Smooth muscle cell (in vitro differentiated cells): ENCODE measurements around the gene SIGLEC1. TPM values are rescaled to one million over a fixed set of nuclear protein-coding genes. Genes with fewer than 3 reads are reported as not detected.

Experiments used
- DNase-seq: peaks from one replicate; lab custom pipeline; 2025; ENCODE audit not compliant: unreplicated experiment; lab: John Stamatoyannopoulos, UW
- H2AFZ ChIP-seq: fragments of 200-600 bp; sonication (generic); 2 replicates; pipeline ENCODE4 v1.6.0; 2016; ENCODE audit warnings: antibody characterized with exemption, low read depth, mild to moderate bottlenecking
- H3F3A ChIP-seq: fragments of 200-600 bp; sonication (generic); 2 replicates; pipeline ENCODE4 v1.6.0; 2017; ENCODE audit warnings: antibody characterized with exemption, low read depth
- H3K27ac ChIP-seq: fragments of 200-600 bp; sonication (generic); 2 replicates; pipeline ENCODE4 v1.5.1; 2016; ENCODE audit warnings: low read depth, mild to moderate bottlenecking
- H3K27me3 ChIP-seq: fragments of 200-600 bp; sonication (generic); 2 replicates; pipeline ENCODE4 v1.6.1; 2016; ENCODE audit warnings: low read depth, mild to moderate bottlenecking
- H3K36me3 ChIP-seq: fragments of 200-600 bp; sonication (generic); 2 replicates; pipeline ENCODE4 v1.5.1; 2016; ENCODE audit warnings: low read depth
- H3K4me1 ChIP-seq: fragments of 200-600 bp; sonication (generic); 2 replicates; pipeline ENCODE4 v1.5.1; 2016; ENCODE audit warnings: low read depth
- H3K4me2 ChIP-seq: fragments of 200-600 bp; sonication (generic); 2 replicates; pipeline ENCODE4 v1.6.0; 2016; ENCODE audit warnings: mild to moderate bottlenecking
- H3K4me3 ChIP-seq: fragments of 200-600 bp; sonication (generic); 2 replicates; pipeline ENCODE4 v1.5.1; 2016; ENCODE audit warnings: mild to moderate bottlenecking
- H3K79me2 ChIP-seq: fragments of 200-600 bp; sonication (generic); 2 replicates; pipeline ENCODE4 v1.6.0; 2016; ENCODE audit warnings: low read depth, mild to moderate bottlenecking
- H3K9ac ChIP-seq: fragments of 200-600 bp; sonication (generic); 2 replicates; pipeline ENCODE4 v1.6.0; 2016; ENCODE audit warnings: low read depth
- H3K9me3 ChIP-seq: fragments of 200-600 bp; sonication (generic); replicated peaks from 2 replicates; pipeline ENCODE4 v1.5.1; 2016; ENCODE audit warnings: low read depth
- H4K20me1 ChIP-seq: fragments of 200-600 bp; sonication (generic); 2 replicates; pipeline ENCODE4 v1.6.0; 2016; ENCODE audit warnings: low read depth
- WGBS: methylation state at CpG from one replicate; pipeline ENCODE4 v1.1.7; 2016; ENCODE audit warnings: low lambda C conversion rate; 5-methylcytosine and 5-hydroxymethylcytosine counted together
- polyA plus RNA-seq: library from polyadenylated mRNA; unstranded; fragments of >200 nt; fragmentation: Nextera tagmentation; extraction: Ambion mirVana; gene quantifications from 2 replicates; pipeline ENCODE4 v1.2.1, GENCODE V29; 2016
- total RNA-seq: library from RNA; depleted of rRNA; stranded (reverse); fragments of >200 nt; gene quantifications from 2 replicates; pipeline ENCODE4 v1.2.3, GENCODE V29; 2014
- TF ChIP-seq, protein P1 (sequence below): fragments of 200-600 bp; sonication (generic); IDR thresholded peaks from 2 replicates; pipeline ENCODE4 v1.5.1; 2017; ENCODE audit warnings: borderline replicate concordance, mild to moderate bottlenecking, antibody characterized with exemption; ENCODE audit not compliant: insufficient read depth, poor library complexity, severe bottlenecking

The SIGLEC1 gene
- total and polyA plus RNA-seq, 2 experiments from 2014 or later, result not detected

DNA sequence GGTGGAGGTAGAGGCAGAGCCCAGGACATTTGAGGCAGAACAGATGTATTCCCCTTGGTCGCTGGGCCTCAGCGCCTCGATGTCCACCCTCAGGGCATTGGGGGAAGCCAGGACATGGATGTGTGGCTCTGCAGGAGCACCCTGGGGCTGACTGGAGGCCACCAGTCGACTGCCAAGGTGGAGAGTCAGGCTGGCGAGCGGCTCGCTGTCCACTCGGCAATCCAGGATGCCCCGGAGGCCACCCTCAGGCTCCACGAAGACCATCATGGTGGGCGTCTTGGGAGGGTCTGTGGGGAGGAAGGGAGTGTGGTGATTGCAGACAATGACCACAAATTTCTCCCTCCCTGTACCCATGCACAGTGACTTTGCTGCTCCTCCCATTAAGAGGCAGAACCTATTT lies 22.4 kb downstream of the SIGLEC1 start:
- Histone ChIP-seq H3K36me3 (no peaks in the 10 kb centered on the region), H4K20me1 (no peaks in the 10 kb centered on the region), H3K4me3 (no peak overlapping the region), H3F3A (no peaks in the 10 kb centered on the region), H3K27me3 (no peaks in the 10 kb centered on the region), H3K9me3 (no peaks in the 10 kb centered on the region), H2AFZ (no peak overlapping the region), H3K9ac (no peak overlapping the region), H3K27ac (no peak overlapping the region), H3K4me2 (no peak overlapping the region), H3K79me2 (no peaks in the 10 kb centered on the region), H3K4me1 (no peaks in the 10 kb centered on the region)
- TF ChIP-seq, protein P1, sequence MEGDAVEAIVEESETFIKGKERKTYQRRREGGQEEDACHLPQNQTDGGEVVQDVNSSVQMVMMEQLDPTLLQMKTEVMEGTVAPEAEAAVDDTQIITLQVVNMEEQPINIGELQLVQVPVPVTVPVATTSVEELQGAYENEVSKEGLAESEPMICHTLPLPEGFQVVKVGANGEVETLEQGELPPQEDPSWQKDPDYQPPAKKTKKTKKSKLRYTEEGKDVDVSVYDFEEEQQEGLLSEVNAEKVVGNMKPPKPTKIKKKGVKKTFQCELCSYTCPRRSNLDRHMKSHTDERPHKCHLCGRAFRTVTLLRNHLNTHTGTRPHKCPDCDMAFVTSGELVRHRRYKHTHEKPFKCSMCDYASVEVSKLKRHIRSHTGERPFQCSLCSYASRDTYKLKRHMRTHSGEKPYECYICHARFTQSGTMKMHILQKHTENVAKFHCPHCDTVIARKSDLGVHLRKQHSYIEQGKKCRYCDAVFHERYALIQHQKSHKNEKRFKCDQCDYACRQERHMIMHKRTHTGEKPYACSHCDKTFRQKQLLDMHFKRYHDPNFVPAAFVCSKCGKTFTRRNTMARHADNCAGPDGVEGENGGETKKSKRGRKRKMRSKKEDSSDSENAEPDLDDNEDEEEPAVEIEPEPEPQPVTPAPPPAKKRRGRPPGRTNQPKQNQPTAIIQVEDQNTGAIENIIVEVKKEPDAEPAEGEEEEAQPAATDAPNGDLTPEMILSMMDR, result no peak
- DNase-seq, result no peak
- whole genome bisulfite sequencing, result 91% methylated on average over 11 of the region's 11 CpGs

DNA sequence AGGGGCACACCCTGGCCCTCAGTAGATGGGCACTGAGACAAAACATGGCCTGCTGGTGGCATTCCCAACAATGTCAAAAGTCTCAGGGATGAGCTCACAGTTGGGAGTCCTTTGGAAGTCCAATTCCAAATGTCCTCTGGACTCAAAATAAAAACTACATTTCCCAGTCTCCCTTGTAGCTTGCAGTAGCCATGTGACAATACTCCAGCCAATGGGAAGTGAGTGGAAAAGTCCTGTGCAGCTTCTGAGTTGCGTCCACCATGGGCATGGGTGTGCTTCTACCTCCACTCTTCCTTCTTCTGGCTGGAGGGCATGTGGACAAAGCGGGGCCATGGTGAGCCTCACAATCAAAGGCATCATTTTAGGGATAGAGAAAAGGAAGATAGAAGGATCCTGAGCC lies 24.7 kb downstream of the SIGLEC1 start:
- 63% methylated on average over 2 of the region's 2 CpGs for WGBS
- Histone ChIP-seq H3K9me3 (no peaks in the 10 kb centered on the region), H3K27ac (no peak overlapping the region), H3K4me1 (no peaks in the 10 kb centered on the region), H3K79me2 (no peaks in the 10 kb centered on the region), H3F3A (no peaks in the 10 kb centered on the region), H3K4me2 (no peak overlapping the region), H2AFZ (peak overlapping the region; percentile 5), H3K4me3 (no peak overlapping the region), H4K20me1 (no peaks in the 10 kb centered on the region), H3K9ac (no peak overlapping the region), H3K36me3 (no peaks in the 10 kb centered on the region), H3K27me3 (no peaks in the 10 kb centered on the region)
- TF ChIP-seq, protein P1, result no peak
- DNase-seq, result no peak

DNA sequence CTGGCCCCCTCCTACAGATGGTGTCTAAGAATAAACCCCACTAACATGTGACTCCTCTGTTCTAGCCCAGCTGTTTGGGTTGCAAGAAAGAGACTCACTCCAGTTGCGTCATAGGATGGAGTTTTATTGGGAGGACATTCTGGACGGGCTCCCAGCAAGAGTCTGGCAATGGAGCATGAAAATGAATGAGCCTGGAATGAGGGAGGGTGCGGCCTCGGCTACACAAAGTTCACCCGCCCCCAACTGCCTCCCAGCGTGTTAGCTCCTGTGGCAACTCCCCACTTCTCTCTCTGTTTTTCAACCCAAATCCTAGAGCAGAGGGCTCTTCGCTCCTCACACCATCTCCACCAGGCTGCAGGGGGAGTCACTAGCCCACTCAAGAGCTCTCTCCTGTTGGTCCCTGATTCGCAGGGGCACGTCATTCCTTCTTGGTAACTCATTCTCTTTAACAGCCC lies 25.5 kb downstream of the SIGLEC1 start:
- H3K79me2 ChIP-seq, result no peaks in the 10 kb centered on the region
- H3F3A ChIP-seq, result no peaks in the 10 kb centered on the region
- TF ChIP-seq, protein P1, result no peak
- no peak overlapping the region for H3K4me3 ChIP-seq
- DNase-seq, result no peak
- peaks cover 4% of the 10 kb centered on the region for H3K27me3 ChIP-seq
- H3K4me2 ChIP-seq, result no peak overlapping the region
- H4K20me1 ChIP-seq, result no peaks in the 10 kb centered on the region
- H2AFZ ChIP-seq, result no peak overlapping the region
- WGBS, result 55% methylated on average over 9 of the region's 9 CpGs
- no peaks in the 10 kb centered on the region for H3K9me3 ChIP-seq
- no peaks in the 10 kb centered on the region for H3K4me1 ChIP-seq
- no peaks in the 10 kb centered on the region for H3K36me3 ChIP-seq
- no peak overlapping the region for H3K9ac ChIP-seq
- H3K27ac ChIP-seq, result no peak overlapping the region

DNA sequence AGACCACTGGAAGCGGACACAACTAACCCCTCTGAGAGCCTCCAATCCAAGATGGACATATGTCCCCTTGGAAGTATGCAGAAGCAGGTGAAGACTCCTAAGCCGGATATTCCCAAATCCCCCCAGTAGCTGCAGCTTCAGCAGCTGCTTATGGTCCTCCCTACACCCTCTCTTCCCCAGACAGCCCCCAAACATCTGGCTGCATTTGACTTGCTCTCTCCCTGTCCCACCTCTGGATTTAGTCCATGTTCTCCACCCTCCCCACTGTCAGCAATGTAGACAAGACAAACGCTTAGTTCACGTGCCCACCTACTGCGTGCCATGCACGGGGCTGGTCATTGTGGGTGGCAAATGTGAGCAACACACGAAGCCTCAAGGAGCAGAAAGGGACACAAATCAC lies 26.0 kb downstream of the SIGLEC1 start:
- H3F3A ChIP-seq, result no peaks in the 10 kb centered on the region
- WGBS, result 92% methylated on average over 7 of the region's 7 CpGs
- no peaks in the 10 kb centered on the region for H4K20me1 ChIP-seq
- no peaks in the 10 kb centered on the region for H3K79me2 ChIP-seq
- H3K4me2 ChIP-seq, result no peak overlapping the region
- no peaks in the 10 kb centered on the region for H3K9me3 ChIP-seq
- TF ChIP-seq, protein P1, result no peak
- peaks cover 3% of the 10 kb centered on the region for H3K4me1 ChIP-seq
- no peak for DNase-seq
- H3K9ac ChIP-seq, result no peak overlapping the region
- no peak overlapping the region for H3K27ac ChIP-seq
- no peak overlapping the region for H2AFZ ChIP-seq
- no peaks in the 10 kb centered on the region for H3K36me3 ChIP-seq
- H3K4me3 ChIP-seq, result no peak overlapping the region
- peaks cover 4% of the 10 kb centered on the region for H3K27me3 ChIP-seq
